ENCODE results near the gene SORCS3.

- TF ChIP-seq CTCF (IDR thresholded peaks at IDR 0.05) (no peak), REST (IDR thresholded peaks at IDR 0.05; ENCODE audit: insufficient read depth in 1 of 2, low read depth in 2 of 2, low read length in 1 of 2) (no peak)
Measured at GRCh38 chr10:104807581-104808310, 166.7 kb downstream of the SORCS3 start.
